DND-41 (cell line): ENCODE measurements around the gene ADGRL4.
"Not testable (repeated sequence)": the region's sequence is repeated elsewhere in the genome, so short reads cannot be mapped to it uniquely, and the experiment has no call there.

Source experiments
- ATAC-seq: fragments of 200-7000 bp; cut with Tn5 transposase; 3 replicates; pipeline ENCODE4 v1.9.1; 2021; ENCODE audit warnings: low read depth; ENCODE audit not compliant: insufficient read depth
- DNase-seq: peaks from one replicate; pipeline ENCODE4 v3.0.0-alpha.2; 2020
- H2AFZ ChIP-seq: 2 replicates; pipeline ENCODE4 v1.6.0; 2012; ENCODE audit warnings: low read depth, low read length
- H3K27ac ChIP-seq: 2 replicates; pipeline ENCODE4 v1.5.1; 2012; ENCODE audit warnings: low read length, inconsistent platforms
- H3K27me3 ChIP-seq: fragments of 200-600 bp; sonication (generic); 2 replicates; pipeline ENCODE4 v1.6.0; 2012; ENCODE audit warnings: low read length, mild to moderate bottlenecking, inconsistent platforms; ENCODE audit not compliant: insufficient read depth, poor library complexity
- H3K36me3 ChIP-seq: 2 replicates; pipeline ENCODE4 v1.5.1; 2012; ENCODE audit warnings: low read length, inconsistent platforms; ENCODE audit not compliant: insufficient read depth
- H3K4me1 ChIP-seq: 2 replicates; pipeline ENCODE4 v1.5.1; 2012; ENCODE audit warnings: mild to moderate bottlenecking, low read length; ENCODE audit not compliant: insufficient read depth
- H3K4me2 ChIP-seq: 2 replicates; pipeline ENCODE4 v1.6.0; 2012; ENCODE audit warnings: mild to moderate bottlenecking, moderate library complexity, low read length, inconsistent platforms; ENCODE audit not compliant: insufficient read depth
- H3K4me3 ChIP-seq, 2 experiments: fragments of 200-600 bp in 1 of 2; shearing (Covaris generic) in 1 of 2; 2 replicates each; pipeline ENCODE4 v1.5.1; 2012 to 2016; ENCODE audit warnings: inconsistent platforms in 2 of 2, low read length in 2 of 2, mild to moderate bottlenecking in 2 of 2, low read depth in 1 of 2, moderate library complexity in 1 of 2
- H3K79me2 ChIP-seq: 2 replicates; pipeline ENCODE4 v1.6.0; 2012; ENCODE audit warnings: low read length, inconsistent platforms; ENCODE audit not compliant: insufficient read depth
- H3K9ac ChIP-seq: 2 replicates; pipeline ENCODE4 v1.6.0; 2012; ENCODE audit warnings: low read depth, mild to moderate bottlenecking, inconsistent platforms, low read length, moderate library complexity
- H3K9me3 ChIP-seq: 2 replicates; pipeline ENCODE4 v1.5.1; 2012; ENCODE audit warnings: low read length, moderate library complexity, mild to moderate bottlenecking, inconsistent platforms; ENCODE audit not compliant: insufficient read depth, severe bottlenecking
- H4K20me1 ChIP-seq: 2 replicates; pipeline ENCODE4 v1.6.0; 2012; ENCODE audit warnings: low read length; ENCODE audit not compliant: insufficient read depth
- CTCF ChIP-seq: IDR thresholded peaks from 2 replicates; pipeline ENCODE4 v1.5.1; 2012; ENCODE audit warnings: borderline replicate concordance, low read length, moderate library complexity, mild to moderate bottlenecking; ENCODE audit not compliant: poor library complexity, severe bottlenecking; ENCODE audit errors: extremely low read depth
- EZH2 ChIP-seq: IDR thresholded peaks from 3 replicates; pipeline ENCODE4 v1.6.1; 2012; ENCODE audit warnings: borderline replicate concordance, low read depth, mild to moderate bottlenecking, moderate library complexity, low read length, inconsistent platforms; ENCODE audit not compliant: severe bottlenecking

The ADGRL4 gene

DNA sequence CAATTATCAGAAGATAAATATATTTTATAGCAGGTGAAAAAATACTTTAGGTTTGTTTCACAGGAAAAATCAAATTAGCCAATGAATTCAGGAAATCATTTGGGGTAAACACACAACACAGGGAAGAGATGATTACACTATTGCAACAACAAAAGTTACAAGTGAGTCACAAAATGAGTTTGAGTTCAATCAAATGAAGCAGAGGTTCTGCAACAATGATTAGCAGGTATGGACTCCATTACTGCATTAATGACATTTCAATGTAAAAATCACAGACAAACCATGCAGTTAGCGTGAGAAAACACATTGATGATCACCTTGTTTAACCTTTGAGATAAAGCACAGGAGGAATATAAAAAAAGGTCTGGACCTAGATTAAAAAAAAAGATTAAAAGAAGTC, 9.7 kb downstream of the ADGRL4 start:
- no peak for DNase-seq
- H3K4me3 ChIP-seq = no peak overlapping the region
- no peaks in the 10 kb centered on the region for H3K4me1 ChIP-seq
- H4K20me1 ChIP-seq = no peaks in the 10 kb centered on the region
- no peak overlapping the region for H3K27ac ChIP-seq
- TF ChIP-seq CTCF = no peak
- no peak for TF ChIP-seq EZH2
- no peaks in the 10 kb centered on the region for H3K27me3 ChIP-seq
- H3K9me3 ChIP-seq = no peaks in the 10 kb centered on the region
- ATAC-seq = no peak
- no peak overlapping the region for H3K4me2 ChIP-seq
- no peaks in the 10 kb centered on the region for H3K79me2 ChIP-seq
- no peak overlapping the region for H3K9ac ChIP-seq
- H2AFZ ChIP-seq = no peak overlapping the region
- H3K36me3 ChIP-seq = no peaks in the 10 kb centered on the region

GRCh38 chr1:78987042-78987441, 19.5 kb downstream of the ADGRL4 start:
- ATAC-seq (no peak), DNase-seq (no peak)
- H3K4me2 ChIP-seq = no peak overlapping the region
- H4K20me1 ChIP-seq = no peaks in the 10 kb centered on the region
- H3K9ac ChIP-seq = no peak overlapping the region
- no peaks in the 10 kb centered on the region for H3K27me3 ChIP-seq
- H3K36me3 ChIP-seq = no peaks in the 10 kb centered on the region
- no peak overlapping the region for H2AFZ ChIP-seq
- no peaks in the 10 kb centered on the region for H3K9me3 ChIP-seq
- no peak overlapping the region for H3K4me3 ChIP-seq
- no peak overlapping the region for H3K27ac ChIP-seq
- TF ChIP-seq EZH2 = no peak
- no peak for TF ChIP-seq CTCF
- no peaks in the 10 kb centered on the region for H3K79me2 ChIP-seq
- H3K4me1 ChIP-seq = no peaks in the 10 kb centered on the region

- ATAC-seq (no peak), DNase-seq (no peak)
- no peaks in the 10 kb centered on the region for H3K4me1 ChIP-seq
- no peaks in the 10 kb centered on the region for H3K27me3 ChIP-seq
- H4K20me1 ChIP-seq = no peaks in the 10 kb centered on the region
- no peak overlapping the region for H3K4me3 ChIP-seq
- no peaks in the 10 kb centered on the region for H3K36me3 ChIP-seq
- no peaks in the 10 kb centered on the region for H3K79me2 ChIP-seq
- H3K27ac ChIP-seq = no peak overlapping the region
- TF ChIP-seq CTCF (no peak), EZH2 (no peak)
- no peak overlapping the region for H3K4me2 ChIP-seq
- no peak overlapping the region for H3K9ac ChIP-seq
- H3K9me3 ChIP-seq = no peaks in the 10 kb centered on the region
- H2AFZ ChIP-seq = no peak overlapping the region
Observed at GRCh38 chr1:78980511-78980910, 26.0 kb downstream of the ADGRL4 start.

DNA sequence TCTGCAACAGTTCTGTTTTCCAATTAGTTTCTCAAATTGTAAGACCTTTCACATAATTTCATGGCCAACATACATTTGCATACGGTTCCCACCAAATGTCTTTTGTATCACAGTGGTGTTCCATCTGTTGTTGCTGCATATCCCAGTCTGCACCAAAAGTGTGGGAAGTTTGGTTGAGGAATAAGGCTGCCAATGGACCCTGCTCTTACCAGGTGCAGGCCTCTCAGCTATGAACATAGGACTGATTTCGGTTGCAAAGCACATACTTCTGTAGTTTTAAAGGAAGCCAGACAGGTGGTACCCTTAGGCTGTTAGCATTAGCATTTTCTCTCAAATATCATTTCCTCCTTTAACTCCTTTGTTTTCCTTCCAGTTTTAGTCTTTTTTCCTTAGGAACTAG, 33.8 kb downstream of the ADGRL4 start:
- Histone ChIP-seq H3K9ac (no peak overlapping the region), H3K4me3 (no peak overlapping the region), H3K27ac (no peak overlapping the region), H3K36me3 (no peaks in the 10 kb centered on the region), H3K4me1 (no peaks in the 10 kb centered on the region), H3K79me2 (no peaks in the 10 kb centered on the region), H3K4me2 (no peak overlapping the region), H3K9me3 (no peaks in the 10 kb centered on the region), H4K20me1 (no peaks in the 10 kb centered on the region), H3K27me3 (no peaks in the 10 kb centered on the region), H2AFZ (no peak overlapping the region)
- no peak for TF ChIP-seq EZH2
- TF ChIP-seq CTCF = no peak
- no peak for ATAC-seq
- no peak for DNase-seq

DNA sequence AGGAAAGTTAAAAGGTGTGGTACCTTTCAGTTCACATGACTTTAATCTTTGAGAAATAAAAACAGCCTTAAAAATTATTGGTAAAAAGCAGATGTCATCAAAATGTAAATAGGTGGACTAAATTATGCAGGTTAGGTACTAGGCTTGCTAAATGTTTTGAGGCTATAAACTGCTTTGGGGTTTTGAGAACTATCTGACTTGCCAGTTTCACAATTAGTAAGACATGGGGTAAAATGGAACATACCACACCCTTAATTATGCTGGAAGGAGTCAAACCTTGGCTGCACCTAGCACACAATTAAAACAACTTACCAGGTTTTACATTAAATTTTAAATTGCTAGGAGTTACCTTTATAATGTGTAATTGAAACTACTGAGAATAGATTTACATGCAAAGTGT, 39.4 kb downstream of the ADGRL4 start:
- DNase-seq, H3K36me3 ChIP-seq, ATAC-seq, H4K20me1 ChIP-seq, H3K9ac ChIP-seq, H3K4me1 ChIP-seq, H3K79me2 ChIP-seq, H3K4me2 ChIP-seq, H3K4me3 ChIP-seq, H3K9me3 ChIP-seq, H2AFZ ChIP-seq, H3K27ac ChIP-seq, H3K27me3 ChIP-seq: not testable (repeated sequence)
